ENCODE data around the gene ZNF217. TPM values are rescaled to one million over a fixed set of nuclear protein-coding genes. Genes with fewer than 3 reads are reported as not detected.
"Not testable (repeated sequence)": the region's sequence is repeated elsewhere in the genome, so short reads cannot be mapped to it uniquely, and the experiment has no call there.

ZNF217 gene
- total RNA-seq, 1 donor from 2014 or later: 5.4 TPM

GRCh38 chr20:53586640-53587039, 7.0 kb downstream of the ZNF217 start:
- H3K27ac ChIP-seq (replicated peaks): peak overlapping the region; percentile 50
- no peaks in the 10 kb centered on the region for H3K27me3 ChIP-seq (ENCODE audit: low read depth)
- DNase-seq: no peak
- TF ChIP-seq CTCF (IDR thresholded peaks at IDR 0.05; ENCODE audit: borderline replicate concordance): no peak
- intact Hi-C loops (cut with micrococcal nuclease): no loop called here
- H3K4me3 ChIP-seq: no peak overlapping the region
- H3K9me3 ChIP-seq (replicated peaks): no peaks in the 10 kb centered on the region
- peaks cover 13% of the 10 kb centered on the region for H3K36me3 ChIP-seq
- peaks cover 94% of the 10 kb centered on the region for H3K4me1 ChIP-seq

GRCh38 chr20:53585910-53586309, 7.7 kb downstream of the ZNF217 start:
- H3K4me1 ChIP-seq: peaks cover 96% of the 10 kb centered on the region
- DNase-seq; intact Hi-C loops (cut with micrococcal nuclease); H3K4me3 ChIP-seq; H3K27me3 ChIP-seq (ENCODE audit: low read depth); H3K9me3 ChIP-seq (replicated peaks): not testable (repeated sequence)
- H3K36me3 ChIP-seq: peaks cover 20% of the 10 kb centered on the region
- peak overlapping the region; percentile 50 for H3K27ac ChIP-seq (replicated peaks)

- DNase-seq; H3K9me3 ChIP-seq (replicated peaks); H3K4me3 ChIP-seq; H3K27me3 ChIP-seq (ENCODE audit: low read depth); intact Hi-C loops (cut with micrococcal nuclease): not testable (repeated sequence)
- Histone ChIP-seq H3K4me1 (peaks cover 97% of the 10 kb centered on the region), H3K36me3 (peaks cover 20% of the 10 kb centered on the region), H3K27ac (replicated peaks) (peak overlapping the region; percentile 66)
These were observed 8.6 kb downstream of the ZNF217 start for GRCh38 chr20:53585004-53585569.

- H3K9me3 ChIP-seq (replicated peaks); DNase-seq; H3K4me3 ChIP-seq; intact Hi-C loops (cut with micrococcal nuclease); H3K27me3 ChIP-seq (ENCODE audit: low read depth): not testable (repeated sequence)
- peaks cover 20% of the 10 kb centered on the region for H3K36me3 ChIP-seq
- peaks cover 97% of the 10 kb centered on the region for H3K4me1 ChIP-seq
- peak overlapping the region; percentile 66 for H3K27ac ChIP-seq (replicated peaks)
These were observed 9.1 kb downstream of the ZNF217 start for GRCh38 chr20:53584550-53584913.

- H3K9me3 ChIP-seq (replicated peaks); intact Hi-C loops (cut with micrococcal nuclease); DNase-seq; H3K27me3 ChIP-seq (ENCODE audit: low read depth); H3K4me3 ChIP-seq: not testable (repeated sequence)
- H3K27ac ChIP-seq (replicated peaks): peak overlapping the region; percentile 66
- peaks cover 97% of the 10 kb centered on the region for H3K4me1 ChIP-seq
- peaks cover 20% of the 10 kb centered on the region for H3K36me3 ChIP-seq
These were observed 9.7 kb downstream of the ZNF217 start for GRCh38 chr20:53583660-53584549.

GRCh38 chr20:53582574-53583351, 10.9 kb downstream of the ZNF217 start:
- DNase-seq: no peak
- H3K36me3 ChIP-seq: peaks cover 22% of the 10 kb centered on the region

More at GRCh38 chr20:53582574-53583351, 10.9 kb downstream of the ZNF217 start:
- Histone ChIP-seq H3K4me3 (no peak overlapping the region), H3K27me3 (ENCODE audit: low read depth) (no peaks in the 10 kb centered on the region), H3K4me1 (peaks cover 96% of the 10 kb centered on the region), H3K9me3 (replicated peaks) (no peaks in the 10 kb centered on the region), H3K27ac (replicated peaks) (peak overlapping the region; percentile 66)
- TF ChIP-seq CTCF (IDR thresholded peaks at IDR 0.05; ENCODE audit: borderline replicate concordance): no peak
- intact Hi-C loops (cut with micrococcal nuclease): no loop called here

Measured in left ventricle myocardium inferior (tissue), 1 donor.